ENCODE data around the gene LAPTM5.

LAPTM5 gene

DNA sequence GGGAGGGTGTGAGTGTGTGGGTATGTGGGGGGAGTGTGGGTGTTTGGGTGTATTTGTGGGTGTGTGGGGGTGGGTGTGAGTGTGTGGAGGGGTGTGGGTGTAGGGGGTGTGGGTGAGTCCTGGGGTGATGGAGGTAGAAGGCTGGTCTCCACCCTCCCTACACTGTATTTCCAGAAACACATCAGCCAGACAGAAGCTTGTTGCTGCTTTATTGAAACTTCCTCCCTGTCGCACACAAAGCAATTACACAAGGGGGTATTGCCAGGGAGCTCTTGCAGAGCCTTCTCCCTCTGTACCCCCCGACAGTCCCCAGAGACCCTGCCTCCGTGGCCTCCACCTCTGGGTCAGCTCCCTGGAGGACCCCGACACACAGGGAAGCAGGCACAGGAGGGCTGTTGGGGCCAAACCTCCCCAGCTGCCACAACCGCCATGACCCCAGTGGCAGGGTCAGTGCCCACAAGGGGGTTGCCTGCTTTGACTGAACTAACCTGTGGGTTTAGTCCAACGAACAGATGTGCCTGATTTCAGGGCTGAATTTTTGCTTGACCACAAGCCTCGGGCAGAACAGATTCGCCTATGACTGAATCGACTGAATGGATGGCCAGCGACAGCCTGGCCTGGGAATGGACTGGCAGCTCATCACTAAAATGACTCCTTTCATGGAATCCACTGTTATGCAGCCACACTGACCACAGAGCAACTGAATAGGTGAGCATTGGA lies 25.1 kb downstream of the LAPTM5 start:
- in situ Hi-C loops (cut with HindIII; ENCODE audit: low sequenced_read_pairs), result no loop called here

DNA sequence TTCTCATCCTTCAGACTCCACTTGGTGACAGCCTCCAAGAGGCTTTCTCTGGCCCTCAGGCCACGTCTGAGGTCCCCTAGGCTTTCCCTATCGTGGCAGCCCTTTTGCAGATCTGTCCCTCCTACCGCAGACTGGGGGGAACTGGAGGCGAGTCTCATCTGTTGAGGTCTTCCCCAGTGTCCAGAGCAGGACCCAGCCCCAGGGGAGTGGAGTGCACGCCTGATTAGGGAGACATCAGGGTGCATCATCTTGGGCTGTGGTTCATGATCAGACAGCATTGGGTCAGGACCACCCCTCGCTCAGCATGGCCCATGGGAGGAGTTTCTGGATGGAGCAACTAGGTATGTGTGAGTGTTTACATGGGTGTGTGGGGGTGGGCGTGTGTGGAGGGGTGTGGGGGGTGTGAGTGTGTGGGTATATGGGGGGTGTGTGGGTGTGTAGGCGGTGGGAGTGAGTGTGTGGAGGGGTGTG lies 25.7 kb downstream of the LAPTM5 start:
- in situ Hi-C loops (cut with HindIII; ENCODE audit: low sequenced_read_pairs), result no loop called here

DNA sequence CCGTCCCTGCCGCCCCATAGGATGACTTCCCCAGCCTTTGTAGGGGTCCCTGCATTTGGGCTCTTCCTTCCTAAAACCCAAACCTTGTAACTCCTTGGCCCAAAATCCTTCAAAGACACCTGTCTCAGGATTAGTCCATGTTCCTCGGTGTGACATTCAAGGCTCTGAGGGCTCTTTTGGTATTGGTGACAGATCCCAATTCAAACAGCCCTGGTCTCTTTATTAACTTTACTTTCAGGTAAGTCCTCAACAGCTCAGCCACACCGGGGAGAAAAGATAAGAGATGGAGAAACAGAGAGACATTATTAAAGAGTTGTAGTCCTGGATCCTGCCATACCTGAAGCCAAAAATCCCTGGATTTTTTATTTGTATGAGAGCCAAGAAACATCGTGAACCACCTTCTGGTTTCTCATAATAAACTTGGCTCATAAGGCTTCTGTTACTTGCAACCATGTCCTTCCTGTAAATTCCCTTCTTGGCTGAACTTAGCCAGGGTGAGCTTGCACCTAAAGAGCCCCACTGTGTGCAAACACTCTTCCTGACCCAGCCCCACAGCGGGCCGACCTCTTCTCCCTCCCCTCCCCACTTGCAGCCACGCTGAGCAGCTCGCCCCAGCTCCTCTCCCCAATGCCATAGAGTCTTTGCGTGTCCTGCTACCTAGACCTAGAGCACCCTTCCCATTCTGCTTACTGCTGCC lies 26.3 kb downstream of the LAPTM5 start:
- in situ Hi-C loops (cut with HindIII; ENCODE audit: low sequenced_read_pairs), result no loop called here

DNA sequence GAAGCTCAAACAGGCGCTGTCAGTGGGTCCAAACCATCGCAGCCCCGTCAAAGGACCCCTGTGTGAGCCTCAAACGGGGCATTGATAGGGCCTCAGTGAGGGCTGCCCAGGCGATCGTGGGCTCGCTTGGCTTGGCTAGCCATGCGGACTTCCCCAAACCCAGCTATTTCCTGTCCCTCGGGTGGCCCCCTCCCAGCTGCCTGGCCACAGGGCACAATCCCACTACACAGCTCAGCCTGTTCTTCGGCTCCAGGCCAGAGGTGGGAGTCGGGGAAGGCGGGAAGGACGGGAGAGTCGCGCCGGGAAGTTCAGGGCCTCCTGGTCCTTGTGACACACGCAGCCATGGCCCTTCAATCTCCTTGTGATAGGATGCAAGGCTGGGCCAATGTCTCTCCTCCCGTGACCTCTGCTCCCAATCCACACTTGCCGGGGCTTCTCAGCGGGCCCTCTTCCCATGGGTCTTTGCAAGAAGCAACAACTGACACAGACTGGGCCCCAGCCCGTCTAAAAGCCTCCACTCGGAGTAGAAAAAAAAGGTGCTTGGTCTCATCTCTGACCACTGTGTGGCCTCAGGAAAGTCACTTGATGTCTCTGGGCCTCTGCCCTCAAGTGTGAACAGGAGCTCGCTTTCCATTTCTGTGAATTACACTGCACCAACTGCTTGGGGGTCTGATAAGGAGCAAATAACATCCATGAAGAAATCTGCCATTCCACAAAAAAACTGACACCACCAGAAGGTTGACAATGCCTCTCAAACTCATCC lies 27.0 kb downstream of the LAPTM5 start:
- in situ Hi-C loops (cut with HindIII; ENCODE audit: low sequenced_read_pairs), result no loop called here

DNA sequence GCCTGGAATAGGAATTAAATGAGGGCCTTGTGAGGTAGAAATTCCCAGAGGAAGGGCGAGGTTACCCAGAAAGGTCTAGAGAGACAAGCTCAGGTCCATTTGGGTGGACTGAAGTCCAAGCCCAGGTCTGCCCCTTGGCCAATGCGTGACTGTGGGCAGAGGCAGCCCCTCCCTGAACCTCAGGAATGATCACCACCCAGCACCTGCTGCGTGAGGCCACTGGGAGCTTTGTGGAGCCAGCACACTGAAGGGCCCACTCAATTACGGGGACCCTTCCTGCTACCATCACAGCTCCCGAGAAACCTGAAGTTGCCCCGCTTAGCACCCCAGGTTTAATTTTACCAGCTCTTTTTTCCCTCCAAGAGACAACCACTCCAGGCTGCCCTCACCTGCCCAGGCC lies 27.7 kb downstream of the LAPTM5 start:
- in situ Hi-C loops (cut with HindIII; ENCODE audit: low sequenced_read_pairs), result no loop called here

DNA sequence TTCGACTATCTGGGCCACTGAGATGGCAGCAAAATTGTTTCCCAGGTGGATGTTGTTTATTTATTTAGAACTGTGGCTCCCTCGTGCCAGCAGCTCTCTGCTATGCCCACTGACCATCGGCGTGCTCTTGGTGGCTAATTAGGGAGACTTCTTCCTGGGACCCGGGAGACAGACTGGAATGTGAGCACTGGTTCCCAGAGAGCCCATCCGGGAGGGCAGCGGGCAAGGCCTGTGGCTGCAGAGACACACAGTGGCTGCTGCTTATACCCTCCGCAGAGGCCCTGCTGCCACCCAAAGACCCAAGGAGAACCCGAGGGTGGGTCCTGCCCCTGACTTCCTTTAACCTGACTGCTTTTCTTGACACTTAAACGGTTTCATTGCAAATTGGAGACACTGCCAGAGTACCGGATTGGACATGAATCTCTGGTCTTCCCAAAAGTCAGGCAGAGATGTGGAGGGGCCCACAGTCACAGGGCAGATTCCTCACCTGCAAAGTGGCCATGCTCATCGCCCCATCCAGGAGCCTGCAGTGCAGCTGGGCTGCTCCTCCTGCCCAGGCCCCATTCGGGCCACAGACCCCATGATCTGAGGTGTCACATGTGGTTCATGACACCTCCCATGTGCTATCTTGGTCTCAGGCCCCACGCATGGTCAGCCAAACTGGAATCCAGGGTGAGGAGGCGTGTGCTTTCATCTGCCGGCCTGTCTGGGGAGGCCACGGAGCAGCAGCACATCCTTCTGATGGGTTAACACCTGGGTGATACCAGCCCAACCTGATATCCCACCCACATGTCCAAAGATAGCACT lies 28.5 kb downstream of the LAPTM5 start:
- in situ Hi-C loops (cut with HindIII; ENCODE audit: low sequenced_read_pairs), result no loop called here

DNA sequence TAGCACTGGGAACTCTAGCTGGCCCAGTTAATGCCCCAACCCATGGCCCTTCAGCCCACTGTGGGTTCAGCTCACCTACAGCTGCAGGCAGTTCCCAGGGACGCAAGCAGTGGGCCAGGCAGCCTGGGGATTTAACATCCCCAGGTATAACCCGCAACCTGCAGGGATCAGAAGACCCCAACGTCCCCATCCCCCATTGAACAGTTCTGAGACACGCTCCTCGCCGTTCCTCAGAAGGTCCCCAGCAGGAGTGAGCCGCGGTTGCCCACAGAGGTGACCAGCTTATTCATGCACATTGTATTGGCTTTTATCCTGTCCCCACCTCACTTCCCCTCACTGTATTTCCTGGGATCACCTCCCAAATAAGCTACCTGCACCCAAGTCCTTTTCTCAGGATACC lies 29.2 kb downstream of the LAPTM5 start:
- in situ Hi-C loops (cut with HindIII; ENCODE audit: low sequenced_read_pairs), result no loop called here

DNA sequence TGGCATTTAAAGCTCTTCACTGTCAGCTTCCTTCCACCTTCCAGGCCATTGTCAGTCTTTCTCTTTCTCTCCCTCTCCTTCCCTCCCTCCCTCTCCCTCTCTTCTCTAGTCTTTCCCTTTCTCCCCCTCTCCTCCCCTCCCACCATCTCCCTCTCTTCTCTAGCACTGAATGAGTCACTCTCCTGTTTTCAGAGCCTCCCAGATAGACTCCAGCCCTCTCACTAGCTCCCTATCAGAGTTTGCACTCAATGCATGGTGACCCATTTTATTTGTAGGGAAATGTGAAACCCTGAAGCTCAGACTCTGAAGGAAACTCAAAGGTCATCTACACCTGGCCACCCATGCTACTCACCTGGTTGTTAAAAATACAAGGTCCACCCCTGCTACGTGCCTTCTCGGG lies 29.8 kb downstream of the LAPTM5 start:
- in situ Hi-C loops (cut with HindIII; ENCODE audit: low sequenced_read_pairs), result no loop called here

DNA sequence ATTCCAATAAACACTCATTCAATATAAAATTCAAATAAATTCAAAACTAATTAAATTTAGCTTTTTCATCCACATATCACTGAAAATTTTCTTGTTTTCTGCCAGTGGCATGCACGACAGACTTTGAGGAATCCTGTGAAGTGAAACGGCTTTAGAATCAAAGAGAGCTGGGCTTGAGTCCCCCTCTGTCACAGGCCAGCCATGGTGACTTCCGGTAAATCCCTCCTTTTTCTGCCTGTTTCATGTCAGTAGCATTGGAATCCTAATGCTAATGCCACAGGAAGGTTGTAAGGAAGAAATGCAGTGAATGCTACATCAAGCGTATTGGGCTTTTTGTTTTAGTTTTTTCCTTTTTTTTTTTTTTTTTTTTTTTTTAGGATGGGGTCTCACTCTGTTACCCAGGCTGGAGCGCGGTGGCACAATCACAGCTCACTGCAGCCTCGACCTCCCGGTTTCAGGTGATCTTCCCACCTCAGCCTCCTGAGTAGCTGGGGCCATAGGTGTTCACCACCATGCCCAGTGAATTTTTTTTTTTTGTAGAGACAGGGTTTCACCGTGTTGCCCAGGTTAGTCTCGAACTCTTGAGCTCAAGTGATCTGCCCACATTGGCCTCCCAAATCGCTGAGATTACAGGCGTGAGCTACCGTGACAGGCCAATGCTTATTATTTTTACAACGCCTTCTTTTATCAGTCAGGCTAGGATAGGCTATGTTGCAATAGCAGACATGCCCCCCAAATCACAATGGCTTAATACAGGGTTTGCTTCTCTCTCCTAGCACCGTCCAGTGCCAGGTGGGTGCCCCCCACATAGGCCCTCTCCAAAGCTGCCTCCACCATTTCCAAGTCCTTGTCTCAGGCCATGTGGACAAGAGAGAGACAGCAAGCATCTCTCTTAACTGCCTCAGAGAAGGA lies 30.5 kb downstream of the LAPTM5 start:
- in situ Hi-C loops (cut with HindIII; ENCODE audit: low sequenced_read_pairs), result no loop called here

DNA sequence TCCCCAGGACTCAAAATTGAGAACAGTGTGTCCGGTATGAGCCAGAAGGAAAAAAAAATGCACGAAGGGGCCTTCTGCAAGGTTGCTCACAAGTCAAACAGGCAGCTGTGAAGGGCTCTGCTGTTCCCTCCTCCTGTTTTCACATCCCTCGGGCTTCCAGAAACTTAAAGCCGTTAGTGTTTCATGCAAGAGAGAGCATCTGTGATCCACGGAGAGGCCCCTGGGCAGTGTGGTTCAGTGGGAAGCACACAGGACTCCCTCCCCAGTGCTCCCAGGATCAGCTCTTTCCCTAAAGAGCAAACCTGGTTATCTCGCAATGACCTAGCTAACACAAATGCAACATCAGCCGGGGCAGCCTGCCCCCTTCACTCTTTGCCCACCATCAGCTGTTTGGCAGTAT lies 31.3 kb downstream of the LAPTM5 start:
- in situ Hi-C loops (cut with HindIII; ENCODE audit: low sequenced_read_pairs), result no loop called here

DNA sequence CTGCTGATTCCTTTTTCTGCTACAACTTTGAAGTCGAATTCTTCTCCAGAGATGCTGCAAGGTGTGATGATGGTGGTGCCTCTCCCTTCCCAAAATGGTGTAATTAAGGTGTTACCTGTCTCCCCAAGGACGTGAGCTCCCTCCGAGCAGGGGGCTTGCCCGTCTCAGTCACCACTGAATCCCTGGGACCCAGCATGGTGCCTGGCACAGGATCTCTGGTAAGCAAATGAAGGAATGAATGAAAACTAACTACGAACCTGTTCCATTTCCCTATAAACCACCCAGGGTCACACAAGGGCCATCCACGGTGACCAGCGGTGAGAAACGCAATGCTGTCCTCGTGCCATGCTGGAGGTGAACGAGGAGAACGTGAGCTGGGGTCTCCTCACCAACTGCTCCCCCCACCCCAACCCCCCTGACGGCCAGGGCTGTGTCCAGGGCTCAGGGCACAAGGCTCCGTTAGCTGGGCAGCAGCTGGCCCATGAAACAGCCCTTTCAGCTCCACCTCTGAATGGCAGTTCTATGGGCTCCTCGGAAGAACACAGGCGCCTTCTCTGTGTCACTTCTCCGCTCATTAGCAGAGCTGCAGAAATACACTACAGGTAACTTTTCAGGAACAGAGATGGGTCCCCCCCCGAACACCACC lies 32.0 kb downstream of the LAPTM5 start:
- in situ Hi-C loops (cut with HindIII; ENCODE audit: low sequenced_read_pairs), result no loop called here

DNA sequence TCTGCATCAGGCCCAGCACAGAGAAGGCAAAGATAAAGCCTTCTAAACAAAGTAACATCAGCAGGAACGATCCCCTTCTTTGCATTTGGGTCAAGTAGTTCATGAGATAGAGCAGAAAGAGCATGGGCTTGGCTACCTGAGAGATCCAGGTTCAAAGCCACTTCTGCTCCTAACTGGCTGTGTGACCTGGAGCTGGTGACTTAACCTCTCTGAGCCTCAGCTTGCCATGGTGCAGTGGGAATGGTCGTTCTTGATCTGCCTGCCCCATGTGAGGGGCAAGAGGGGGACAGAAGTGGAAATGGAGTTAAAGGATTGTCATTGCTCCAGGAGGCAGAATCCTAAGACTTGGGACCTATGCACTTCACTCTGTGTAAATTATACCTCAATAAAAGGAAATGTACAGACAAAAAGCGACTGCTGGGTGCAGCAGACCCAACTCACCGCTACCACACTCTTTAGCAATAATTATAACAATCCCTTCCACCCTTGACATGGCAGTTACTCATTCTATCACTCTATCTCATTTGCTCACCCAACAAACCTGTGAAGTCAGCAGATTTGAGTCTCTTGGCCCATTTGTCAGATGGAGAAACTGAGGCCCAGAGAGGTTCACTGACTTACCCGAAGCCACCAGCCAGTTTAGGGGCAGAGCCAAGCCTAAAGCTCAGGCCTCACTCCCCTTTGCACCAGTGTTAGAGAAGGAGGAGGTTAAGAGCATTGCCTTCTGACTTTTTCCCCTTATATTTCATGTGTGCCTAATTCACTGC lies 32.7 kb downstream of the LAPTM5 start:
- in situ Hi-C loops (cut with HindIII; ENCODE audit: low sequenced_read_pairs), result loop anchor here (5.0 kb wide), 2 partner anchors 47 to 87 kb away; no protein-coding TSS in a partner anchor

DNA sequence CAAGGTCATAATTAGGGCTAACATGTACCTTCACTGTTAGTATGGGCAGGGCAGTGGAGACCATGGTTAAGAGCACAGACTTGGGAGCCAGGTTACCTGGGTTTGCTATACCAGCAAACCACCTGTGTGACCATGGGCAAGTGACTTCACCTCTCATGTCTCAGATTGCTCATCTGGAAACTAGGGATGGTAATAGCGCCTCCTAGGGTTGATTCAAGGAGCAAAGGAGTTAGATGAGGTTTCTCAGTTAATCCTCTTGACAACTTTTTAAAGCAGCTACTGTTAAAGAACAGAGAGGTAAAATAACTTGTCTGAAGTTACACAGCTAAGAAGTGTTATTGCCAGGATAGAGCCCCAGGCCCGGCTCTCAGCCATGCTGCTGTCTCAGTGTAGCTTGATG lies 33.4 kb downstream of the LAPTM5 start:
- in situ Hi-C loops (cut with HindIII; ENCODE audit: low sequenced_read_pairs), result loop anchor here (5.0 kb wide), 2 partner anchors 48 to 88 kb away; no protein-coding TSS in a partner anchor

DNA sequence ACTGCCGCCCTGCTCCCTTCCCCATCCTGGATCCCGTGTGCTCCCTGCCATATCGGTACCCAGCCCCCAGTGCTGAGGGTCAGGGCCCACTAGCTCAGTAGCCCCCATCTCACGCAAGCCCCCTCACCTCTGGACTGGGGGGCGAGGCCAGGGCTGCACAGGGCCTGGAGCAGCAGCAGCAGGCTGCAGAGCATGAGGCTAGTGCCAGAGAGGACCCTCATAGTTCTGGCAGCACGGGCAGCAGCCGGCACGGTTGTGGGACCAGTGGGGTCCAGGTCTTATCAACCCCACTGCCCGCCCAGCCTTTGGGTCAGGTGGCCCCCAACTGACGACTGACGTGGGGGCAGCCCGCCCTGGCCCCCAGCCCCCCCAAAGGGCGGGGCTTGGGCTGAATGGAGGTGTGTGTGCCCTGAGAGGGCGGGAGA lies 34.2 kb downstream of the LAPTM5 start, which contains the start of gene MATN1:
TSS of gene MATN1 (minus strand) at position 255 of the 425 bp plus-strand sequence. CDS start at position 221, 34 bp downstream.
- in situ Hi-C loops (cut with HindIII; ENCODE audit: low sequenced_read_pairs), result loop anchor here (5.0 kb wide), 2 partner anchors 49 to 89 kb away; no protein-coding TSS in a partner anchor

DNA sequence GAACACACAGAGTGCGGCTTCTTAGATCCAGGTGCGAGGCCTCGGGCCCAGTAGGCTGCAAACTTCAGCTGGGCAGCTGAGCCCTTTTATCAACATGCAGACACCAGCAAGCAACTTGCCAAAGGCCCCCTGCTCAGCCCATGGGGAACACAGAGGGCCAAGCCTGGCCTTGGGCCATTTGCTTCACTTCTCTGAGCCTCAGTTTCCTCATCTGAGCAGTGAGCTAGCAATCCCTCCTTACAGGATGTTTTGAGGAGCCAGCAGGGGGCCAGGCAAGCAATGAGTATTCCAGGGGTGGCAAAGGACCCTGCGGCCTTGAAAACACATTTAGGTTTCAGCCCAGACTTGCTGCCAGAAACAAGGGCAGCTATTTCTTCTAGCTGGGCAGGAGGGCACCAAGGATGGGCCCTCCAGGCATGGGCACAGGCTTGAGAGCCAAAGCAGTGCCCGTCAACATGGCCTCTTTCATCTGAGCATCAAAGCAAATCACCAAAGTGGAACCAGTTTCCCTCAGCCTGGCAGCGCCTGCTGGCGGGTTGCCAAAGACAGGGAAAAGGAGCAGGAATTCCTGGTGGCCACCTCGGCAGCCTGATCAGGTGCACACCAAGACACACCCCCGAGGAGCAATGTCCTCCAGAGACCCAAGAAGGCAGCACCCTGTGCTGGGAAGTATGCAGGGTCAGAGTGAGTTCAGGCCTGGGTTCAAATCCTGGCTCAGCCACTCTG lies 35.6 kb downstream of the LAPTM5 start:
- in situ Hi-C loops (cut with HindIII; ENCODE audit: low sequenced_read_pairs), result loop anchor here (5.0 kb wide), 2 partner anchors 50 to 90 kb away; no protein-coding TSS in a partner anchor

DNA sequence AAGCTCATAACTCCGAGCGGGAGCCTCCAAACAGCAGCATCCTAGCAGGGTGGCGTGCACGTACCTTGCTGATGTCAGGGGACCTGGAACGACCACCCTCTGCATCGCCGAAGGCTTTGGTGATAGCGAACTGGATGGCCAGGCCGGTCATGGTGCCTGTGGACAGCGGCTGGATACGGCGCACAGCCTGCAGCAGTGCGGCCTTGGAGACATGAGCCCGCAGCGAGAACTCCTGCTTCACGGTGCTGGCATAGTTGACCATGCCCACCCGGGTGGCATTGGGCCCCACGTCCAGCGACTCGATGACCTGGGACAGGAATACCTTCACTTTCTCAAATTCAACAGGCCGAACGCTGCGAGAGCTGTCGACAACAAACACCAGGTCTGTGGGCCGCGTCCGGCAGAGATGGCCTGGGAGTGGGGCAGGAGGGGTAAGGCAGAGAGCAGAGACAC lies 36.2 kb downstream of the LAPTM5 start:
- in situ Hi-C loops (cut with HindIII; ENCODE audit: low sequenced_read_pairs), result loop anchor here (5.0 kb wide), 2 partner anchors 51 to 91 kb away; no protein-coding TSS in a partner anchor

Measured in endothelial cell of hepatic sinusoid (primary cell).